HepG2 (cell line): Measurements from ENCODE around the gene TANC1. TPM values are rescaled to one million over a fixed set of nuclear protein-coding genes. Genes with fewer than 3 reads are reported as not detected.

ENCODE experiments used
- ATAC-seq: fragments of 200-7000 bp; cut with Tn5 transposase; 3 replicates; pipeline ENCODE4 v1.9.1; 2020; ENCODE audit warnings: mild to moderate bottlenecking, moderate library complexity
- BruUV-seq: library from RNA; stranded (reverse); fragments of 400-500 nt; replicated peaks from 2 replicates; lab custom pipeline; 2021; lab: Mats Ljungman, UMichigan
- CTCF ChIA-PET: fragments of 300-600 bp; formaldehyde crosslinking; extraction: SDS; loops from one replicate; lab custom pipeline; 2021; ENCODE audit warnings: low total read pairs, inconsistent platforms, low intra/inter-chr PET ratio; lab: Yijun Ruan, JAX
- POLR2A ChIA-PET: fragments of 350-600 bp; sonication (Branson Sonifier 250); formaldehyde crosslinking; loops from one replicate; lab custom pipeline; 2020; ENCODE audit warnings: antibody characterized with exemption, inconsistent platforms; lab: Yijun Ruan, JAX
- DNase-seq: peaks from one replicate; pipeline ENCODE4 v3.0.0-alpha.2; 2015; ENCODE audit warnings: low spot score
- FAIRE-seq: peaks from 3 replicates; lab custom pipeline; 2011; peaks lifted over from hg19 to GRCh38; lab: Jason Lieb, UNC
- H2AFZ ChIP-seq: one replicate; pipeline ENCODE4 v1.6.1; 2011; ENCODE audit warnings: low read length, inconsistent platforms
- H3K27ac ChIP-seq: fragments of 300-600 bp; 3 replicates; pipeline ENCODE4 v1.8.0; 2011; ENCODE audit warnings: mixed run types, mild to moderate bottlenecking, mixed read lengths, low read length, inconsistent platforms; ENCODE audit not compliant: insufficient read depth; ENCODE audit errors: extremely low read length
- H3K27me3 ChIP-seq, 2 experiments: fragments of 200-600 bp in 1 of 2; 2 replicates in 1 of 2; 3 replicates in 1 of 2; pipeline versions ENCODE4 v1.6.0 to v1.8.0; 2011; ENCODE audit warnings: low read length in 2 of 2, mild to moderate bottlenecking in 2 of 2, moderate library complexity in 2 of 2, inconsistent platforms in 1 of 2; ENCODE audit not compliant: insufficient read depth in 2 of 2, control insufficient read depth in 1 of 2
- H3K36me3 ChIP-seq, 2 experiments: fragments of 200-600 bp in 1 of 2; replicated peaks in 1 of 2; 2 replicates in 1 of 2; 3 replicates in 1 of 2; pipeline versions ENCODE4 v1.5.1 to v1.8.0; 2011; ENCODE audit warnings: low read length in 2 of 2, inconsistent platforms in 1 of 2; ENCODE audit not compliant: insufficient read depth in 2 of 2, control insufficient read depth in 1 of 2
- H3K4me1 ChIP-seq: 2 replicates; pipeline ENCODE4 v1.5.1; 2012; ENCODE audit warnings: low read length, inconsistent platforms; ENCODE audit not compliant: insufficient read depth
- H3K4me2 ChIP-seq: 2 replicates; pipeline ENCODE4 v1.6.0; 2011; ENCODE audit warnings: low read depth, low read length, inconsistent platforms
- H3K4me3 ChIP-seq, 3 experiments: fragments of 200-600 bp in 1 of 3; sonication (generic), shearing (Covaris generic) in 1 of 3; replicated peaks in 1 of 3; 2 replicates each; pipeline ENCODE4 v1.5.1; 2011 to 2016; ENCODE audit warnings: low read length in 3 of 3, inconsistent platforms in 2 of 3, low read depth in 2 of 3, mild to moderate bottlenecking in 2 of 3, control low read depth in 1 of 3, mixed read lengths in 1 of 3; ENCODE audit not compliant: insufficient read depth in 1 of 3
- H3K79me2 ChIP-seq: one replicate; pipeline ENCODE4 v1.6.1; 2011; ENCODE audit warnings: low read length, inconsistent platforms; ENCODE audit not compliant: insufficient read depth
- H3K9ac ChIP-seq: 2 replicates; pipeline ENCODE4 v1.6.0; 2011; ENCODE audit warnings: mild to moderate bottlenecking, low read depth, low read length, inconsistent platforms; ENCODE audit not compliant: insufficient read depth
- H3K9me3 ChIP-seq: 2 replicates; pipeline ENCODE4 v1.5.1; 2012; ENCODE audit warnings: mild to moderate bottlenecking, low read length
- H4K20me1 ChIP-seq: 2 replicates; pipeline ENCODE4 v1.6.0; 2011; ENCODE audit warnings: inconsistent platforms, mild to moderate bottlenecking, low read length, moderate library complexity; ENCODE audit not compliant: insufficient read depth
- ATF7 ChIP-seq, 2 experiments: fragments of 450-650 bp in 1 of 2; sonication (generic) in 1 of 2; formaldehyde crosslinking in 1 of 2; IDR thresholded peaks; 2 replicates each; pipeline versions ENCODE4 v1.4.0 to v1.6.1; 2016 to 2020; ENCODE audit warnings: antibody characterized with exemption in 1 of 2, mild to moderate bottlenecking in 1 of 2, missing genetic modification reagents in 1 of 2
- CBX5 ChIP-seq: sonication (generic); formaldehyde crosslinking; IDR thresholded peaks from 2 replicates; pipeline ENCODE4 v1.4.0; 2020; ENCODE audit warnings: missing genetic modification reagents, borderline replicate concordance
- EEA1 ChIP-seq: sonication (generic); formaldehyde crosslinking; IDR thresholded peaks from 2 replicates; pipeline ENCODE4 v1.5.1; 2020; ENCODE audit warnings: mild to moderate bottlenecking, missing genetic modification reagents, borderline replicate concordance
- ELF4 ChIP-seq: sonication (generic); formaldehyde crosslinking; IDR thresholded peaks from 2 replicates; pipeline ENCODE4 v1.5.0; 2020; ENCODE audit warnings: missing genetic modification reagents, mild to moderate bottlenecking, moderate library complexity, borderline replicate concordance
- GABPA ChIP-seq, 2 experiments: IDR thresholded peaks; 2 replicates each; pipeline ENCODE4 v1.6.1; 2011 to 2016; ENCODE audit warnings: low read depth in 2 of 2, low read length in 1 of 2, missing biosample characterization in 1 of 2, missing genetic modification characterization in 1 of 2
- HOXA7 ChIP-seq: sonication (generic); formaldehyde crosslinking; IDR thresholded peaks from 2 replicates; pipeline ENCODE4 v1.8.1; 2022; ENCODE audit warnings: mild to moderate bottlenecking, missing genetic modification reagents, moderate library complexity
- SIN3B ChIP-seq: fragments of 150-350 bp; IDR thresholded peaks from 2 replicates; pipeline ENCODE4 v1.6.1; 2014; ENCODE audit warnings: low read length
- USF2 ChIP-seq, 2 experiments: sonication (generic) in 1 of 2; formaldehyde crosslinking in 1 of 2; IDR thresholded peaks; 2 replicates each; pipeline versions ENCODE4 v1.5.1 to v1.6.1; 2011 to 2020; ENCODE audit warnings: borderline replicate concordance in 1 of 2, low read depth in 1 of 2, low read length in 1 of 2, mild to moderate bottlenecking in 1 of 2, missing genetic modification reagents in 1 of 2, moderate library complexity in 1 of 2
- ZFP36L1 ChIP-seq: sonication (generic); formaldehyde crosslinking; IDR thresholded peaks from 2 replicates; pipeline ENCODE4 v1.8.0; 2022; ENCODE audit warnings: mild to moderate bottlenecking, missing genetic modification reagents, moderate library complexity
- ZNF18 ChIP-seq: sonication (generic); formaldehyde crosslinking; IDR thresholded peaks from 2 replicates; pipeline ENCODE4 v1.8.0; 2022; ENCODE audit warnings: mild to moderate bottlenecking, missing genetic modification reagents; ENCODE audit not compliant: insufficient replicate concordance
- ZNF292 ChIP-seq: sonication (generic); formaldehyde crosslinking; IDR thresholded peaks from 2 replicates; pipeline ENCODE4 v1.8.1; 2022; ENCODE audit warnings: mild to moderate bottlenecking, low read depth, missing genetic modification reagents, borderline replicate concordance
- ZNF34 ChIP-seq: sonication (generic); formaldehyde crosslinking; IDR thresholded peaks from 2 replicates; pipeline ENCODE4 v1.4.0; 2020; ENCODE audit warnings: mild to moderate bottlenecking, missing genetic modification reagents, borderline replicate concordance
- ZNF720 ChIP-seq: sonication (generic); formaldehyde crosslinking; IDR thresholded peaks from 2 replicates; pipeline ENCODE4 v1.4.0; 2020; ENCODE audit warnings: missing genetic modification reagents
- ZSCAN5A ChIP-seq: sonication (generic); formaldehyde crosslinking; IDR thresholded peaks from 2 replicates; pipeline ENCODE4 v1.8.0; 2022; ENCODE audit warnings: mild to moderate bottlenecking, missing genetic modification reagents, borderline replicate concordance
- WGBS: methylation state at CpG from one replicate; pipeline ENCODE4 v1.1.6; 2017; ENCODE audit warnings: low lambda C conversion rate; 5-methylcytosine and 5-hydroxymethylcytosine counted together
- in situ Hi-C: cut with HindIII; loops from 2 replicates; pipeline ENCODE4 v1.10.0; 2017; ENCODE audit warnings: low pct_unique_long_range_greater_than_20kb; ENCODE audit not compliant: extremely low pct_ligation_motif_present
- intact Hi-C: fragments of 100-400 bp; cut with micrococcal nuclease; formaldehyde crosslinking; loops from one replicate; pipeline ENCODE4 v1.10.0; 2022; ENCODE audit not compliant: unreplicated experiment
- polyA plus RNA-seq, 8 experiments: library from polyadenylated mRNA; depleted of rRNA in 3 of 8; stranded (reverse) in 7 of 8; unstranded in 1 of 8; fragments of >200 nt; fragmentation: Illumina TruSeq in 4 of 8; extraction: Trizol in 4 of 8; gene quantifications; 2 replicates each; pipeline versions ENCODE4 v1.2.1 to v1.2.3, GENCODE V29; 2011 to 2016; ENCODE audit warnings: low read depth in 4 of 8, missing spikeins in 1 of 8, mixed read lengths in 1 of 8; ENCODE audit not compliant: insufficient read depth in 1 of 8
- total RNA-seq, 5 experiments: library from RNA; depleted of rRNA; stranded (reverse); fragments of >200 nt; fragmentation: Illumina TruSeq; extraction: Trizol; gene quantifications; 2 replicates each; pipeline ENCODE4 v1.2.3, GENCODE V29; 2016; ENCODE audit warnings: low read depth in 1 of 5
- TF ChIP-seq, protein P1 (sequence below): fragments of 450-650 bp; IDR thresholded peaks from 2 replicates; pipeline ENCODE4 v1.6.1; 2016
- TF ChIP-seq, protein P2 (sequence below): IDR thresholded peaks from 2 replicates; pipeline ENCODE4 v1.6.1; 2016; ENCODE audit warnings: missing genetic modification reagents, missing compliant biosample characterization

TANC1 gene
- total and polyA plus RNA-seq, 2 of the 13 experiments (the other 11 are each of a cell fraction or from before 2014, with no cell fraction given), result 2.3 to 5.6 TPM

DNA sequence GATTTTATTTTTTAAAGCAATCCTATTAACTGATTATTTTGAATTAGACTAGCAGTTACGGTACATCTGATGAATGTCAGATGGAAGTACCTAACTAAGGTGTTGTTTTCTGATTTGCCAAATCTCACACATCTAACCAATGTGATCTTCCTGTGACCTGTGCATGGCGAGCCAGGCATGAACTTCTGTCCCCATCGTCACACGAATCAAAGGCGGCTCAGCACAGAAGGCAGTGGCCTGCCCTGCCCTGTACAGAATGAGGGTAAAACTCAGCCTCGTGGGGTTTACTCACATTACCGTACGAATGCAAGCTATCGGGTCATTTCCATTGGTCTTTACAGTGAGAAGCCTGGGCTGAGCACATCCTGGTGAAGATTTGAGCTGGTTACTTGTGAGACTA, 230.8 kb downstream of the TANC1 start:
- intact Hi-C loops, result no loop called here
- ChIA-PET POLR2A (no interaction called here), CTCF (no interaction called here)
- in situ Hi-C loops, result no loop called here
- no peak overlapping the region for H3K4me3 ChIP-seq
- ATAC-seq (no peak), DNase-seq (no peak), FAIRE-seq (no peak)
- H3K9me3 ChIP-seq, result no peaks in the 10 kb centered on the region
- no peaks in the 10 kb centered on the region for H3K4me1 ChIP-seq
- no TSS peak for BruUV-seq
- 79% methylated on average over 9 of the region's 9 CpGs for WGBS
- H3K79me2 ChIP-seq, result no peaks in the 10 kb centered on the region
- no peak overlapping the region for H3K27ac ChIP-seq
- no peaks in the 10 kb centered on the region for H3K27me3 ChIP-seq
- H4K20me1 ChIP-seq, result no peaks in the 10 kb centered on the region
- TF ChIP-seq ZNF292 (CRISPR knock-in tag), result no peak
- TF ChIP-seq ZNF720 (CRISPR knock-in tag), result no peak
- TF ChIP-seq ATF7 (IDR thresholded peaks at IDR 0.05), result no peak
- TF ChIP-seq ATF7 (CRISPR knock-in tag; IDR thresholded peaks at IDR 0.05), result no peak
- TF ChIP-seq ZFP36L1 (CRISPR knock-in tag), result no peak
- no peak for TF ChIP-seq USF2 (IDR thresholded peaks at IDR 0.05; ENCODE audit: low read depth, low read length)
- TF ChIP-seq USF2 (CRISPR knock-in tag; IDR thresholded peaks at IDR 0.05; ENCODE audit: borderline replicate concordance), result no peak
- TF ChIP-seq ZNF18 (CRISPR knock-in tag), result no peak
- TF ChIP-seq, protein P1, sequence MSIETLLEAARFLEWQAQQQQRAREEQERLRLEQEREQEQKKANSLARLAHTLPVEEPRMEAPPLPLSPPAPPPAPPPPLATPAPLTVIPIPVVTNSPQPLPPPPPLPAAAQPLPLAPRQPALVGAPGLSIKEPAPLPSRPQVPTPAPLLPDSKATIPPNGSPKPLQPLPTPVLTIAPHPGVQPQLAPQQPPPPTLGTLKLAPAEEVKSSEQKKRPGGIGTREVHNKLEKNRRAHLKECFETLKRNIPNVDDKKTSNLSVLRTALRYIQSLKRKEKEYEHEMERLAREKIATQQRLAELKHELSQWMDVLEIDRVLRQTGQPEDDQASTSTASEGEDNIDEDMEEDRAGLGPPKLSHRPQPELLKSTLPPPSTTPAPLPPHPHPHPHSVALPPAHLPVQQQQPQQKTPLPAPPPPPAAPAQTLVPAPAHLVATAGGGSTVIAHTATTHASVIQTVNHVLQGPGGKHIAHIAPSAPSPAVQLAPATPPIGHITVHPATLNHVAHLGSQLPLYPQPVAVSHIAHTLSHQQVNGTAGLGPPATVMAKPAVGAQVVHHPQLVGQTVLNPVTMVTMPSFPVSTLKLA, result no peak
- no peak for TF ChIP-seq CBX5 (CRISPR knock-in tag)
- TF ChIP-seq SIN3B, result no peak
- no peak for TF ChIP-seq HOXA7 (CRISPR knock-in tag)
- no peak for TF ChIP-seq GABPA (IDR thresholded peaks at IDR 0.05; ENCODE audit: low read depth, low read length)
- no peak for TF ChIP-seq GABPA (CRISPR knock-in tag; IDR thresholded peaks at IDR 0.05; ENCODE audit: low read depth)
- TF ChIP-seq EEA1 (CRISPR knock-in tag), result no peak
- TF ChIP-seq ELF4 (CRISPR knock-in tag), result no peak
- TF ChIP-seq ZNF34, result no peak
- TF ChIP-seq, protein P2, sequence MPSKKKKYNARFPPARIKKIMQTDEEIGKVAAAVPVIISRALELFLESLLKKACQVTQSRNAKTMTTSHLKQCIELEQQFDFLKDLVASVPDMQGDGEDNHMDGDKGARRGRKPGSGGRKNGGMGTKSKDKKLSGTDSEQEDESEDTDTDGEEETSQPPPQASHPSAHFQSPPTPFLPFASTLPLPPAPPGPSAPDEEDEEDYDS, result no peak
- TF ChIP-seq ZSCAN5A, result no peak
- no peak overlapping the region for H2AFZ ChIP-seq
- peaks cover 0 to 5% of the 10 kb centered on the region in 2 experiments; a peak in 1 of 5 replicates for H3K36me3 ChIP-seq
- H3K9ac ChIP-seq, result no peak overlapping the region
- no peak overlapping the region for H3K4me2 ChIP-seq
